ENCODE data around the gene TMEM52B.

DNA sequence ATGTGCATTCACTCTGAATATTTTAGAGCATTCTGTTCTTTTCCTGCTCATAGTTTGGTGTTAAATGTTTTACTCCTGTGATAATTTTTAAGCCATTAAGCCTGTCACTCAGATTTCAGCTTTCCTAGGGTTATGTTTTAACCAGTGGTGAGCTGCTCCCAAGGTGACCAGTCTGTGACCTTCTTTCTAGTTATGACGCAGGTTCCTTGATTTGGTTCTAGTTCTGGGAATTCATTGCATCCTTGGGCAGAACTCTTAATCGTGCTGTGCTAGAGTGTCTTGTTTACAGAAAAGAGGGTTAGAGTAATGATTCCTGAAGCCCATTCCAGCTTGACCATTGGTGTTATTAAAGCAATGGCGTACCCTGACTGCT is 36.0 kb downstream of the TMEM52B start:
- TF ChIP-seq, protein P1, sequence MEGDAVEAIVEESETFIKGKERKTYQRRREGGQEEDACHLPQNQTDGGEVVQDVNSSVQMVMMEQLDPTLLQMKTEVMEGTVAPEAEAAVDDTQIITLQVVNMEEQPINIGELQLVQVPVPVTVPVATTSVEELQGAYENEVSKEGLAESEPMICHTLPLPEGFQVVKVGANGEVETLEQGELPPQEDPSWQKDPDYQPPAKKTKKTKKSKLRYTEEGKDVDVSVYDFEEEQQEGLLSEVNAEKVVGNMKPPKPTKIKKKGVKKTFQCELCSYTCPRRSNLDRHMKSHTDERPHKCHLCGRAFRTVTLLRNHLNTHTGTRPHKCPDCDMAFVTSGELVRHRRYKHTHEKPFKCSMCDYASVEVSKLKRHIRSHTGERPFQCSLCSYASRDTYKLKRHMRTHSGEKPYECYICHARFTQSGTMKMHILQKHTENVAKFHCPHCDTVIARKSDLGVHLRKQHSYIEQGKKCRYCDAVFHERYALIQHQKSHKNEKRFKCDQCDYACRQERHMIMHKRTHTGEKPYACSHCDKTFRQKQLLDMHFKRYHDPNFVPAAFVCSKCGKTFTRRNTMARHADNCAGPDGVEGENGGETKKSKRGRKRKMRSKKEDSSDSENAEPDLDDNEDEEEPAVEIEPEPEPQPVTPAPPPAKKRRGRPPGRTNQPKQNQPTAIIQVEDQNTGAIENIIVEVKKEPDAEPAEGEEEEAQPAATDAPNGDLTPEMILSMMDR (IDR thresholded peaks at IDR 0.05 in 4 of 5, conservative IDR thresholded peaks at IDR 0.05 in 1 of 5), result no peak
- TF ChIP-seq POLR2A (IDR thresholded peaks at IDR 0.05), result no peak
